GM18907 (cell line): Measurements from ENCODE around the gene PDHX.
"Not testable (repeated sequence)": the region's sequence is repeated elsewhere in the genome, so short reads cannot be mapped to it uniquely, and the experiment has no call there.

Experiments used
- ATAC-seq: cut with Tn5 transposase; IDR thresholded peaks from one replicate; pipeline ENCODE4 v1.9.1; 2021; ENCODE audit warnings: mild to moderate bottlenecking, moderate library complexity; ENCODE audit not compliant: unreplicated experiment

PDHX gene

DNA sequence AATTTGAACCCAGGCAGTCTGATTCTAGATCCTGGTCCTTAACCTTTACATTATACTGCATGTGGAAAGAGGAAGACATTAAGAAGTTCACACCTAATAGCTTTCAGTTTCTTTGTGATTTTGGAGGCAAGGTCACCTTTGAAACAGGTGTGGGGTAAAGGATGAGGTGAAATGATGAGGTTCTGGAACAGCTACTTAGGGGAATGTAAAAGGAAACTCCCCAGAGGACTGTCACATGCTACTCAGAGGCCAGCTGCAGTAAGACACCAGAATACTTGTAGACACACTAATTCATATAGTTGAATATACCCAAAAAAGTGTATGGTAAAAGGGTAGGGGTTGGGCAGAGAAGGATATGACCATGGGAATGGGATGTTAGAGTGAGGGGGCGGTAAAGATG, 5.6 kb upstream of the PDHX start:
- ATAC-seq, result peak; percentile 51

DNA sequence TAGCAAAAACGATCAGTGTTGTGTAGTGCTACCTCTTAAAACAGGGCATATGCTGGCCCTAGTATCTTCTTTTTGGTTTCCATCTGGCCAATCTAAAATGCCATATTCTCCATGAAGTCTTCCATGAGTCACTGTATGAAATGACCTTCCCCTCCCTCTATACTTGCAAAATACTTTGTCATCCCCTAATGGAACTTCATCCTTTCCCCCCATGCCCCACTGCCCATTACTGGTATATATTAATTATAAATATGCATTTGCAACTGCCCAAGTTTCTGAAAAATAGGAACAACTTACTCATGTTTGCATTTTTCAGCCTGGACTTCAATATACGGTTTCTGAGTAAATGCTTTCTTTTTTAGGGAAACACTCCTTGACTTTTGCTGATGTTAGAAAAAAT, 4.7 kb upstream of the PDHX start:
- ATAC-seq, result no peak

DNA sequence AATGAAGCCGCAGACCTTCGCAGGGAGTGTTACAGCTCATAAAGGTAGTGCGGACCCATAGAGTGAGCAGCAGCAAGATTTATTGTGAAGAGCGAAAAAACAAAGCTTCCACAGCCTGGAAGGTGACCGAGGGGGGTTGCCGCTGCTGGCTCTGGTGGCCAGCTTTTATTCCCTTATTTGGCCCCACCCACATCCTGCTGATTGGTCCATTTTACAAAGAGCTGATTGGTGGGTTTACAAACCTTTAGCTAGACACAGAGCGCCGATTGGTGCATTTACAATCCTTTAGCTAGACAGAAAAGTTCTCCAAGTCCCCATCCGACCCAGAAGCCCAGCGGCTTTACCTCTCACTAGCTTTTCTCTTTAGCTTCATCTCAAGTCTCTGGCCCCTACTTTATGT, 2.9 kb upstream of the PDHX start:
- not testable (repeated sequence) for ATAC-seq

DNA sequence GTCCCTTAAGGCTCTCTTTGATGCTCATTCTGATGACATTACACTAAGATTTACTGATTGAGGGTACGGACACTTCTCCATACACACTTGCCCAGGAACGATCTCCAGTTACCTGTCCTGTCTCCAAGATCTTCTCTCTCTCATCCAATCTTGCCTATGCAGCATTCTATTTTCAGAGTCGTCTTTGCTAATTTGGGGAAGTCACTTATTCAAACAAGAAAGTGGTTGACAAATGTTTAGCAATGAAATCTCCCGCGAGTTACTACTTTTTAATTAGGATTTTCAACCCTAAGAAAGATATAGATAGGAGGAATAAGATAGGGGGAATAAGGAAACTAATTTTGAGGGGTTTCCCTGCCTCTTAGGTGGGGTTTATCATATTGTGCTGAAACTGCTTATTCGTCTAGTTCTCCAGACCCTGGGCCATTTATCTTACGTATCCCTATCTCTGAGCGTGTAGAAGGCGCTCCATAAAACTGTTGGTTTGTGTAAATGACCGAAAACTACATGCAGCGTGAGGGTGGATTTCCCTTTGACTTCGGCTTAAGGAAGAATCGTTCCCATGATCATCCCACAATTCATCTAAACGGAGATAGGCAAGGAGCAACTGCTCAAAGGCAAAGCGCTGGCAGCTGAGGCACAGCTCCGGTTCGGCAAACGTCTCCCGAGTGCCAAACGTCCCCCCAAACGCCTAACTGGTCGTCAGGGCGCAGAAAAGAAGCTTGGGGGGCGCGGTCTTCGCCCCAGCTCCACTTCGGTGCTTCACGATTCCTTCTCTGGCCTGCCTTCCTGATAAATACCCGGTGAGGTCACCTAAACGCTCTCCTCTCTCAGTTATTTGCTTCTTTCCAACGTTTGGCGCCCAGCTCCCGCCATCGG, 1.0 kb upstream of the PDHX start:
- ATAC-seq, result peak; percentile 18

DNA sequence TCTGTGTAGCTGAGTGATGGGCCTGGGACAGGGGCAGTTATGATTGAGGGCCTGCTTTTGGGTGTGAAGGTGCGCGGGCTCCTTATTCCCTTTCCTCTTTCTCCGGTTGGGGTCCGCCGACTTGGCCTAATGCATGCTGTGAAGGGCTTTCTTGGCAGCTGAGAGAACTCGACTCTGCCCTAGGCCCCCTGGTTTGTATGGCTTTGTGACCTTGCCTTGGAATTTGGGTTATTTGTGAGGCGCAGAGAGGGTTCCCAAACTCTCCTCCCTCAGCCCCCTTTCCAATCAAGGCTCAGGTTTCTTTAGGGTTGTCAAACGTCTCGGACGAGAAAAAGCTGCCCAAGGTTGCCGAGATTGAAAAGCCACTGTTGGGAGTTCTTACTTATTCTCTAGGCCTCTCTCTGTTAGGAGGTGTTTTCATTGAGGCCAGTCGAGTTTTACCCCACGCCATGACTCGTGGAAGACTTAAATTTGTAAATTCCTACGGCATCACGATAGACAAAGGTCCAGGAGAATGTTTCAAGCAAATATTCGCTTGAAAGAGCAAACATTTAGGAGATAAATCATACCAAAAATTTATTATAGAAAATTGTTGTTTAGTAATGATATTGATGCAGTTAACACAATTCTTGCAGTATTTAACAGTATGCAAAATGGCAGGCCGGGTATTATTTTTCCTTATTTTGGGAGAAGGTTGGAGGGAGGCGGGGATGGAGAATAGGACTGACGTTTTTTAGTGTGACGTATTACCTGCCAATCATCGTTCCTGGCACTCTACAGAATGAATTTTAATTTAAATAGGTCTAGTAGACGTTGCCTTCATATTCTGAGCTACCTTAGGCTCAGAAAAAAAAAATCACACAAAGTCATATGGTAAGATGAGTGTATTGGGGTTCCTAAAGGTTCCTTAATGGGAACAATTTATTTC, 689 bp downstream of the PDHX start:
- peak; percentile 34 for ATAC-seq

DNA sequence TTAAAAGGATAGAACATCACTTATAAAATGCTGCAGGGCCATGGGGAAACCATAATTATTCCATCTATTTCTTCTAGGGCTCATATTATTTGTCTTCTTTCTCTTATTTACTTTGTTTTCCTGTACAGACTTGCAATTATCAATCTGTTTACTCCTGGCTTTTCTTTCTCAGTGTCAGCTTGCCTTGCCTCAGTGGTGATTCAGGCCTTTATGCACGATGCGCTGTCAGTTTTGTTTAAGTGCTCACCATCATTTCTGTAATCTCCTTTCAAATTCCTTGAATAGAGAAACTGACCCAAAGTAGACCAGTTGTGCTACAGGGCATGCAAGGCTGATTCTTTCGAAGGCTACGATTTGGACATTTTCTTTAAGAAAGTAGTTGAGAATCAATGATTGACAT, 4.7 kb downstream of the PDHX start:
- no peak for ATAC-seq

DNA sequence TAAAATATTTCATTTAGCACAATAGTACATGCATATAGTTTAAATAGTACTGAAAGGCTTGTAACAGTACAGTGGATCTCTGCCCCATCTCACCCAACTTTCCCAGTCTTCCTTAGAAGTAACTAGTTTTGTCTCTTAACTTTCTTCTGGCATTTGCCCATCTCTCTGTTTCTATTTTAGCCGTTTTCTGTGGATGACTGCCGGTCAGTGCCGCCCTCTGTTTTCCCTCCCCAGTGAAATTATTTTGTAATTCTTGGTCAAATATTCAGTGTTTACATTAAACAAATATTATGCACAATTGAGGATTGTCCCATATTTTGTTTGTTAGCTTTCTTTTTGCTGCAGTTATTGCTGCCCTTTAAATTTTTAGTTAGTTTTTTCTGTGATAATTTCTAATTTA, 8.3 kb downstream of the PDHX start:
- no peak for ATAC-seq

DNA sequence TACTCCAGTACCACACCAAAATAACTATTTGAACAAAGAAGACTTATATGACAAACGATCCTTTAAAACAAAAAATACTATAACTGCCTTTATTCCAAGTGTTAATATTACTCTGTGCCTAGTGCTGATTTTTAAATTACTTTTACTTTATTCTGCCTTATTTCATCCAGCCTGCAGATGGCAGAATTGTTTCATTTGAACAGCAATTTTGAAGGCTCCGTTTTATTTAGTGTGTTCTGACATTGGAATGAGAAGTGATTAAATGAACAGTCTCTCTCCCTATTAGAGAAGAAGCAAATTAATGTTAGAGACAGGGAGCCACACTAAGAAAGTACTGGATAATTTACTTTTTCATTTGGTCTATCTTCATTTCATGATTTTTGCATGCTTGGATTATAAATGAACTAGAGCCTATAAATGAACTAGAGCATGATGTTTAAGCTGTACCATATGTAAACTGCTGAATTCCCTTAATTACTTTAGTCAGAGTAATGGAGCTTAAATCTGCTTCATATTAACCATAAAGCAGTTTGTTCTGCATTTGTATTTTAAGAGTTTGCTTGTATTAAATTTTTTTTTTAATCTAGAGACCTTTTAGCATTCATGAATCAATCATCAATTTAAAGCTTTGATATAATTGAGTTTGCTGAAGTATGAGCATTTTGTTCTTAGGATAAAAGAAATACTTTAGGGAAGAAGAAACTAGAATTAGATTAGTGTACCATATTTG, 9.8 kb downstream of the PDHX start:
- ATAC-seq, result peak; percentile 43

DNA sequence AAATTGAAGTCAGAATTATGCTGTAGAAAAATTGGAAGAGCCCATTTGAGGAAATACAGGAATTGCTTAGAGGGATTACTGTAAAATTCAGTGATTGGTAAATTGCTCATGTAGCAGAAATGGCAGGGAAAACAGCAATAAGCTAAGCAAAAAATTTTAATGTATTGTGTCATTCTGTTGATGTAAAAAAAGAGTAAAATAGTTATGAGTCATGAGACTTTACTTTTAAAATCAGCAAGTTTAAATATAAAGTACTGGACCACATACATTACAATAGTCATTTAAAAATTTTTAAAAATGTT, 10.4 kb downstream of the PDHX start:
- no peak for ATAC-seq

DNA sequence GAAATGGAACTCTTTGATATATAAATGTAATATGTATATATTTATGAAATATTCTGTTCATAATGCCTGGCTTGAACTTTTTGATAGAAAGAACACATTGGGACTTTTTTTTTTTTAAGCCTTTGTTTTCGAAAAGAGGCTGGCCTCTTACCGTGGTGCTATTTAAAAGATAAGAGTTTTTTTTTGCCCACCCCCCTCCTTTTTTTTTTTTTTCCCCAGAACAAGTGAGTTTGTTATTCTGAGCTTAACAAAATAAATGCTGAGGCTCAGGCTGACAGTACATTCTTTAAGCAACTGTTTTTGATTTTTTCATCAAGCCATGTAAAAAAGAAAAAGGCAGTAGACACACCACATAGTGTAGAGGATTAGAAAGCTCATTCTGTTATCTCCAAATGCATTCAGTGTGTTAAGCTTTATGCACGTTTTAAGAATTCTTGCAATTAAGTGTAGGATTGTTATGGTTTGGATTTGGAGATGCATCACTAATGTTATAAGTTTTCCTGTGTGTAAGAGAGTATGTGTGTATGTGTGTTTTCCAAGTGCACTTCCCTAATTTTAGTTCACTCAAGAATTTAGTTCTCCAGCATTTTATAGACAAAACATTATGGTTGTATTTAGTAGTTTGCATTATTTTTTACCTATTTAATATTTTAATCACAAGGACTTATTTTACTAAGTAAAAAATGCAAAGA, 12.0 kb downstream of the PDHX start:
- no peak for ATAC-seq

DNA sequence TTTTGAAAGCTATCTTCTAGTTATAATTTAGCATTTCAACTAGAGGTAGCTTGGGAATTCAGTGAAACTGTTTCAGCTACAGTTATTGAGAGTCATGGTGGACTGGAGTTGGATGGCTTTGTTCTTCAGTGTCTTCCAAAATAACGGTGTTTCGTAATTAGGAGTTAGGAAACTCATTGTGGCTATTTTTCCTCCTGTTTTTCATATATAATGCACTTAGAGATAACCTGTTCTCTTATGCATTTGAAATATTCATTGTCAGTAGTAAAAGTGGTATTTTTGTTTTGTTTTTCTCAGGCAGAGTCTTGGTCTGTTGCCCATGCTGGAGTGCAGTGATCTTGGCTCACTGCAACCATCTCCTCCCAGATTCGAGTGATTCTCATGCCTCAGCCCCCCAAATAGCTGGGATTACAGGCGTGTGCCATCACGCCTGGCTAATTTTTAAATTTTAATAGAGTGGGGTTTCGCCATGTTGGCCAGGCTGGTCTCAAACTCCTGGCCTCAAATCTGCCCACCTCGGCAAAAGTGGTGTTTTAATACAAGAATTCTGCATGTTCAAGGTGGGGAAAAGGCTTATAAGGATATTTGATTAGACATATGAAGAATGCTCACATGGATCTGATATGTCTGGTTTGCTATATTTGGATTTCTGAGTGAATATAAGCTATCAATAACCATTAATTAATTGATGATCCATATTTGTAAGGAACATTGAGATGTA, 12.7 kb downstream of the PDHX start:
- no peak for ATAC-seq

DNA sequence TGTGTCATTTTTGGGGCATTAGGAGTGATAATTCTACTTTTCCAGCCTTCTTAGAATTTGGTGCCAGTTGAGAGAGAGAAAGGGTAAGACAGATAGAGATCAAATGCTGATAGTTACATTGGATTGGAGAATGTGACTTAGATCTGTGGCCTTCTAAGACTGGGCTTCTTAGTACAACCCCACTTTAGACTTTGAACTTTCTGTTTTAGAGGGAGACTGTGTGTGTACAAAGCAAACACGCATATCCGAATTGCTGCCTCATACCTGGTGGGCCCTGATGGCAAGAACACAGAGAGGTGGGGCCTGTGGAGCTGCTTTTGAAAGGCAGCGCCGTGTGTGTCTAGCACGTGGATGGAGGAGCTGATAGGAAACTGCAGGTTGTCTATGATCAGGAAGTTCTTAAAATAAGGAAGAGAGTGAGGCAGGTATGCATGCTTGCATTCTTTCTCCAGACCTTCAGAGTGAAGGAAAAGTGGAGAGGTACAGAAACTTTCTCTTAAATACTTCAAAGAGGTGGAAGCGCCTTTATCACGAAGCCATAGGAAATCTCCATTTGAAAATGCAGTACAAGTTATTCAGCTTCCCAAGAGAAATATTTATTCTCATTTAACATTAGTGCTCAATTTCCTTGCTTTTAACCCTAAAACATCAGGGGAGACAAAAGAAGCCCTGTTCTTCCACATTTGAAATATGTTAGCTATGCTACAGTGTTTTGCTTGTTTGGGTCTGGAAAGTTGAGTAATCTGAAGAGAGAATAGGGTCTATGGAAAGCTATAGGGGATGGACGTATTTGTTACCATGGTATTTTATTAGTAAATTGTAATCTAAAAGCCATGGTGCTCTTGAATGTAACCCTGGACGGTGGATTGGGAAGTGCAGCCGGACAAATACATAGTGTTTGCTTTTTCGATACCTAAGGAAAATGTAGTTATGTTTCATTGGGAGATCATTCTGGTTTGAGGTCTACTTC, 13.7 kb downstream of the PDHX start:
- no peak for ATAC-seq

DNA sequence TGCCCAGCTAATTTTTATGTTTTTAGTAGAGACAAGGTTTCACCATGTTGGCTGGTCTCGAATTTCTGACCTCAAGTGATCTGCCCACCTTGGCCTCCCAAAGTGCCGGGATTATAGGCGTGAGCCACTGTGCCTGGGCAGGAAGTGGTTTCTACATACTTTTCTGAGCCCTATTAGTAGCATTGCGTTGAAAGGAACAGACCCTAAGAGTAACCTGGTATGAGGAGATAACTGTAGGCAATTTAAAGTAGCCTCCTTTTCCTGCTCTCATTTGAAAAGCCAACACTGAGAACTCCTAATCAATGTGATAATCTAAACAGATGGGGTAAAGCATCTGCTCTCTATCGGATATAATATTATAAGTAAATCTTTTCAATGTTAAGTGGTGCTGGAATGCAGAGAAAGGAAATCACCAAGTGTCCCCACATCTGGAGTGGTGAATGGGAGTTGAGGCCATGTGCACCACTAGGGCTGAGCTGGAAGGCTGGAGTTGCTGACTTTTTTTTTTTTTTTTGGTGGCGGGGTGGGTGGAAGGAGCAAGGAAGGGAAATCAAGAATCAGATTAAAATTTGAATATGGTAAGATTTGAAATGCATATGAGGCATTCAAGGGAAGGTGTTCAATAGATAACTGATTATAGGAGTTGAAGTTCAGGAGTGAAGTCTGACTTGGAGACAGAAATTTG, 20.7 kb downstream of the PDHX start:
- no peak for ATAC-seq

DNA sequence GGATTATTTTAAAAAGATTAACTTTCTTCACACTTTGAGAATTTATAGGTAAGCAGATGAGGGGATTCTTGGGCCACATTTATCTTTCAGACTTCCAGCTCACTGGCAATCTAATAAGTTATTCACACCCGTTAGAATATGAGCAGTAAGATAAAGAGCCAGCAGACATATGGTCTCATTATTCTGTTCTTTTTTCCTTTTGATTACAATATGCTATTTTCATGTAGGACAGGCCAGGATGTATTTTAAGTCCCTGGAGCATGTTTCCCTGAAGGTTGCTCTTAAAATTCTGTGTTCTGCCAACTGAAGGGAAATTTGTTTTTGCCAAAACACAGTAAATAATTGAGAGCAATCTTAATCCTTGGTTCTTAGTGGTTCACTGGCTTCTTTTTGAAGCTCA, 22.2 kb downstream of the PDHX start:
- ATAC-seq, result no peak

DNA sequence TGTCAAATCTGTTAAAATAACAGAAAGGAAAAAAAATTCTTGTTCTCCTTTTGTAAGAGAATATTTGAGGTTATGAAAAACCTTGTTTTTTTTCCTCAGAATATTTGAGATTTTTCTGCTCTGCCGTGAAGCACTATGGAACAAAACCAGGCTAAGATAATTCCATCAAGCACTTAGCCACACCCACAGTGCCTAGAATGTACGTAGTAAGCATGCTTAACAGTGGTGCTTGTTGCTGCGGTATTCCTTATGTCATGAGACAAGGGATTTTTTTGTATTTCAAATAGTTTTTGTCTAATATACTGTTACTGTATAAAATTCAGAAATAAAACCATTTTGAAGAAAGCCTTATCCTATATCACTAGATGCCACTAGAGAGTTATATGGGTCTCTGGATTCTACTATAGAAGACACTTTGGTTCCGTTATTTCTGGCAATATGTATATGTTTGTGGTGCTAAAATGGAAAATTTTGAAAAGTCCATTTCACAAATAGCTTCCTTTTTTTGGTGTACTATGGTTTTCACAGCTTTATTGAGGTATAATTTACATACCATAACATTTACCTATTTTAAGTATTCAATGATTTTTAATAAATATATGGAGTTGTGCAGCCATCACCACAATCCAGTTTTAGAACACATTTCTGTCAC, 23.7 kb downstream of the PDHX start:
- ATAC-seq, result no peak

DNA sequence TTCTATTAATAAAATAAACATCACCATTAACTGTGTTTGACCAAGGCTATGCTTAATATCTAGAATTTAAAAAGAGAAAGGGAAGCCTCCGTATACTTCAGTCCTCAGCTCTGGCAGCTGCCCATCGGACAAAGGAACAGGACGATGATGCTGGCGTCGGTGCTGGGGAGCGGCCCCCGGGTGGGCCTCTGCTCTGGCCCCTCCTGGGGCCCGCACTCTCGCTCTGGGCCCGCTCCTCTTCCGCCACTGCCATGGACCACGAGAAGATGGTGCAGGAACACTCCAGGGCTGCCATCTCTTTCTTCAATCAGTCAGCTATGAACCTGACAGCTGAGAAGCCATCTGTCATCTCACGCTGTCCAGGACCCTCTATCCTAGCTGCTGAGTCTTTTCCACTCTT, 25.3 kb downstream of the PDHX start:
- ATAC-seq, result no peak

DNA sequence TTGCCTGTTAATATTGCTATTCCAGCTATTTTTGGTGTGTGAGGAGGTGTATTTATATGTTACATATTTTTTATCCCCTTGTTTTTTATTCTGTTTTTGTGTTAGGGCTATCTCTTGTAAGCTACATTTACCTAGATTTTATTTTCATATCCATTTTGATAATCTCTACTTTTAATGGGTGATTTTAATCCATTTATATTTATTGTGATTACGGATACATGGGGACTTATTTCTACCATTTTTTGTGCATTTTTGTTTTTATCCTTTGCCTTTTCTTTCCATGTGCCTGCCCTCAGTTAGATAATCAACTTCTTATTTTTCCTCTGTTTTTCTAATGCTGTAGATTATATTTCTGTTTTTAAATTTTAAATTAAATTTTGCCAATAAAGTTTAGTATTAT, 28.3 kb downstream of the PDHX start:
- ATAC-seq, result no peak

DNA sequence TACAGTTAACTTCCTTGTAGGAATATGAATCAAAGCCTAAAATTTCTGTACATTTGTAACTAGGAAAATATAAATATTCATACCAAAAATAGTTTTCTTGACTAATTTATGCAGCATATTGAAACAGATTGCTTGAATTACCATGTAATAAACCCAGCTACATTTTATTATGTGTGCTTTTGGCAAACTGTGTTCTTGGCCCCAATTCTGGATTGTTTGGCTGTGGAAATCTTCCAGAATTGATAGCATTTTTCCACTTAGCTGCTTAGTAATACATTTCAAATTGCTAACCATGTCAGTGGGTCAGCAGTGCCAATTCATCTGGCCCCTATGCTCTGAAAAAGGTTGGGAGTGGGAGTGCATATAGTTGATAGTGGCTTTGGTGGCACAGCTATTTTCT, 32.3 kb downstream of the PDHX start:
- ATAC-seq, result no peak
